SK-N-SH treated with all-trans-retinoic acid at 6 μM for 48 hours (cell line): ENCODE measurements around the gene ADAM22.

Experiments
- ATAC-seq: fragments of 200-7000 bp; cut with Tn5 transposase; 3 replicates; pipeline ENCODE4 v1.9.1; 2020; ENCODE audit warnings: mild to moderate bottlenecking, moderate library complexity
- ARNTL ChIP-seq: fragments of 450-650 bp; formaldehyde crosslinking; IDR thresholded peaks from 2 replicates; pipeline ENCODE4 v1.5.0; 2020; ENCODE audit warnings: low read depth, mild to moderate bottlenecking, moderate library complexity, borderline replicate concordance
- BACH2 ChIP-seq: fragments of 250-450 bp; sonication (Bioruptor Pico); IDR thresholded peaks from 2 replicates; pipeline ENCODE4 v1.9.0; 2021; ENCODE audit warnings: mild to moderate bottlenecking, borderline replicate concordance
- CSDC2 ChIP-seq: fragments of 250-450 bp; sonication (Bioruptor Pico); IDR thresholded peaks from 2 replicates; pipeline ENCODE4 v1.5.0; 2020; ENCODE audit warnings: mild to moderate bottlenecking, moderate library complexity
- GLIS3 ChIP-seq: fragments of 250-450 bp; sonication (Bioruptor Pico); IDR thresholded peaks from 2 replicates; pipeline ENCODE4 v1.5.0; 2020; ENCODE audit warnings: mild to moderate bottlenecking, moderate library complexity
- ISL1 ChIP-seq: fragments of 250-450 bp; sonication (Bioruptor Pico); IDR thresholded peaks from 2 replicates; pipeline ENCODE4 v2.1.2; 2022; ENCODE audit warnings: mild to moderate bottlenecking, moderate library complexity
- OSR1 ChIP-seq: fragments of 250-450 bp; sonication (Bioruptor Pico); IDR thresholded peaks from 2 replicates; pipeline ENCODE4 v1.8.0; 2022; ENCODE audit warnings: moderate library complexity, mild to moderate bottlenecking, inconsistent platforms
- PPARA ChIP-seq: fragments of 250-450 bp; sonication (Bioruptor Pico); IDR thresholded peaks from 2 replicates; pipeline ENCODE4 v1.5.0; 2020; ENCODE audit warnings: mild to moderate bottlenecking, borderline replicate concordance
- RARB ChIP-seq: fragments of 250-450 bp; sonication (Bioruptor Pico); IDR thresholded peaks from 2 replicates; pipeline ENCODE4 v1.8.0; 2021; ENCODE audit warnings: mild to moderate bottlenecking, moderate library complexity
- SNAI2 ChIP-seq: fragments of 250-450 bp; sonication (Bioruptor Pico); IDR thresholded peaks from 2 replicates; pipeline ENCODE4 v1.5.0; 2020; ENCODE audit warnings: mild to moderate bottlenecking, moderate library complexity
- ZC3H10 ChIP-seq: fragments of 250-450 bp; sonication (Bioruptor Pico); IDR thresholded peaks from 2 replicates; pipeline ENCODE4 v1.5.1; 2021; ENCODE audit warnings: mild to moderate bottlenecking, moderate library complexity
- ZFP3 ChIP-seq: fragments of 250-450 bp; sonication (Bioruptor Pico); IDR thresholded peaks from 2 replicates; pipeline ENCODE4 v1.5.0; 2020; ENCODE audit warnings: mild to moderate bottlenecking, moderate library complexity
- ZFP30 ChIP-seq: fragments of 450-650 bp; formaldehyde crosslinking; IDR thresholded peaks from 2 replicates; pipeline ENCODE4 v1.5.0; 2022; ENCODE audit warnings: mild to moderate bottlenecking, moderate library complexity
- ZNF565 ChIP-seq: fragments of 450-650 bp; formaldehyde crosslinking; conservative IDR thresholded peaks from 2 replicates; pipeline ENCODE4 v1.5.0; 2020; ENCODE audit warnings: low read depth, mild to moderate bottlenecking, moderate library complexity
- ZNF70 ChIP-seq: fragments of 450-650 bp; formaldehyde crosslinking; IDR thresholded peaks from 2 replicates; pipeline ENCODE4 v1.5.0; 2020; ENCODE audit warnings: mild to moderate bottlenecking, moderate library complexity
- ZNF8 ChIP-seq: fragments of 450-650 bp; formaldehyde crosslinking; IDR thresholded peaks from 2 replicates; pipeline ENCODE4 v1.5.0; 2020; ENCODE audit warnings: mild to moderate bottlenecking, moderate library complexity
- TF ChIP-seq, protein P1 (sequence below): fragments of 250-450 bp; sonication (Bioruptor Pico); IDR thresholded peaks from 2 replicates; pipeline ENCODE4 v1.5.1; 2020; ENCODE audit warnings: low read depth, mild to moderate bottlenecking, moderate library complexity
- TF ChIP-seq, protein P2 (sequence below): fragments of 250-450 bp; sonication (Bioruptor Pico); IDR thresholded peaks from 2 replicates; pipeline ENCODE4 v1.5.1; 2021; ENCODE audit warnings: mild to moderate bottlenecking, moderate library complexity
- TF ChIP-seq, protein P3 (sequence below): fragments of 250-450 bp; sonication (Bioruptor Pico); IDR thresholded peaks from 2 replicates; pipeline ENCODE4 v1.5.0; 2020; ENCODE audit warnings: mild to moderate bottlenecking, moderate library complexity
- TF ChIP-seq, protein P4 (sequence below): fragments of 250-450 bp; sonication (Bioruptor Pico); IDR thresholded peaks from 2 replicates; pipeline ENCODE4 v1.8.0; 2021; ENCODE audit warnings: low read depth, mild to moderate bottlenecking, moderate library complexity, borderline replicate concordance
- TF ChIP-seq, protein P5 (sequence below): fragments of 250-450 bp; sonication (Bioruptor Pico); IDR thresholded peaks from 2 replicates; pipeline ENCODE4 v1.8.0; 2020; ENCODE audit warnings: mild to moderate bottlenecking, moderate library complexity, borderline replicate concordance

Gene ADAM22

DNA sequence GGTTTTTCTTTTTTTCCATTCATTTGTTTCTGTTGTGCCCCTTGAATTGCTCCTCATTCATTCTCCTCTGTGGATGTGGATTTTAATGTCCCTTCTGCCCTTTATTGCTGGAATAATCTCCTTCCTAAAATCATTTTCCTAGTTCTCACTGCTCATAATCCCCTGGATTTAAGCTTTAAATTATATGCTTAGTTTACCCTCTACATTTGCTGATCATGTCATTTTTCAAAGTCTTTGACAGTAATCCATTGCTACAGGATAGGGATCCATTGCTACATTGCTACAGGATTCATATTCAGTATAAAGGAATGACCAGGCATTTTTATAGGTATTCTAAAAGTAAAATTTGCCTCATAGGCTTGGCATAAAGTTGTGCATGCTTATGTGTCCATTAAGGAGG is 14.3 kb downstream of the ADAM22 start:
- no peak for ATAC-seq
- no peak for TF ChIP-seq RARB (CRISPR knock-in tag)
- no peak for TF ChIP-seq CSDC2
- TF ChIP-seq ISL1, result no peak
- TF ChIP-seq ZC3H10 (CRISPR knock-in tag), result no peak
- TF ChIP-seq, protein P1, sequence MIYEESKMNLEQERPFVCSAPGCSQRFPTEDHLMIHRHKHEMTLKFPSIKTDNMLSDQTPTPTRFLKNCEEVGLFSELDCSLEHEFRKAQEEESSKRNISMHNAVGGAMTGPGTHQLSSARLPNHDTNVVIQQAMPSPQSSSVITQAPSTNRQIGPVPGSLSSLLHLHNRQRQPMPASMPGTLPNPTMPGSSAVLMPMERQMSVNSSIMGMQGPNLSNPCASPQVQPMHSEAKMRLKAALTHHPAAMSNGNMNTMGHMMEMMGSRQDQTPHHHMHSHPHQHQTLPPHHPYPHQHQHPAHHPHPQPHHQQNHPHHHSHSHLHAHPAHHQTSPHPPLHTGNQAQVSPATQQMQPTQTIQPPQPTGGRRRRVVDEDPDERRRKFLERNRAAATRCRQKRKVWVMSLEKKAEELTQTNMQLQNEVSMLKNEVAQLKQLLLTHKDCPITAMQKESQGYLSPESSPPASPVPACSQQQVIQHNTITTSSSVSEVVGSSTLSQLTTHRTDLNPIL (CRISPR knock-in tag), result no peak
- no peak for TF ChIP-seq SNAI2
- TF ChIP-seq, protein P2, sequence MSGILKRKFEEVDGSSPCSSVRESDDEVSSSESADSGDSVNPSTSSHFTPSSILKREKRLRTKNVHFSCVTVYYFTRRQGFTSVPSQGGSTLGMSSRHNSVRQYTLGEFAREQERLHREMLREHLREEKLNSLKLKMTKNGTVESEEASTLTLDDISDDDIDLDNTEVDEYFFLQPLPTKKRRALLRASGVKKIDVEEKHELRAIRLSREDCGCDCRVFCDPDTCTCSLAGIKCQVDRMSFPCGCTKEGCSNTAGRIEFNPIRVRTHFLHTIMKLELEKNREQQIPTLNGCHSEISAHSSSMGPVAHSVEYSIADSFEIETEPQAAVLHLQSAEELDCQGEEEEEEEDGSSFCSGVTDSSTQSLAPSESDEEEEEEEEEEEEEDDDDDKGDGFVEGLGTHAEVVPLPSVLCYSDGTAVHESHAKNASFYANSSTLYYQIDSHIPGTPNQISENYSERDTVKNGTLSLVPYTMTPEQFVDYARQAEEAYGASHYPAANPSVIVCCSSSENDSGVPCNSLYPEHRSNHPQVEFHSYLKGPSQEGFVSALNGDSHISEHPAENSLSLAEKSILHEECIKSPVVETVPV (CRISPR knock-in tag), result no peak
- TF ChIP-seq ZFP30 (CRISPR knock-in tag), result no peak
- TF ChIP-seq, all 23 proteins: peak for 0

DNA sequence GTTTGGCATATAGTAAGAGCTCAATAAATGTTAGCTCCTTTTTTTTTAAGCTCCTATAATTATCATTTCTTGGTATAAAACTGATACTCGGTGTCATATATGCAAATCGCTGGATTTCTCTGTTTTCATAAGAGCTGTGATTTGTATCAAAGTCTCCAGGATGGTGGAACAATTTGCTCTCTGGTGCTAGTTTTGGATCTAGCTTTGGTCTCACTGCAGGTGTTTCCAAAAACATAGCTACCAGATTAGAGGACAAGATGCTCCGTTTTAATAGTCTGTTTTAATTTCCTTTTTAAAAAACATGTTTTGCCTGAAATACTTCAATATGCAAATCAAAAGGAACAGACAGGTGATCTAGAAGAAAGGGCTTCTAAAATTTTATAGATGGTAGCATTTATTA is 25.3 kb downstream of the ADAM22 start:
- no peak for ATAC-seq
- no peak for TF ChIP-seq SNAI2
- TF ChIP-seq, protein P2 (CRISPR knock-in tag), result no peak
- no peak for TF ChIP-seq OSR1 (CRISPR knock-in tag)
- no peak for TF ChIP-seq BACH2 (CRISPR knock-in tag)
- TF ChIP-seq ARNTL (CRISPR knock-in tag), result no peak
- no peak for TF ChIP-seq ZNF8 (CRISPR knock-in tag)
- TF ChIP-seq GLIS3 (CRISPR knock-in tag), result no peak
- no peak for TF ChIP-seq ZC3H10 (CRISPR knock-in tag)
- TF ChIP-seq CSDC2, result no peak
- no peak for TF ChIP-seq ZFP3
- no peak for TF ChIP-seq ZNF565 (CRISPR knock-in tag)
- TF ChIP-seq ZNF70, result no peak
- TF ChIP-seq, protein P1 (CRISPR knock-in tag), result no peak
- no peak for TF ChIP-seq PPARA
- TF ChIP-seq, protein P3, sequence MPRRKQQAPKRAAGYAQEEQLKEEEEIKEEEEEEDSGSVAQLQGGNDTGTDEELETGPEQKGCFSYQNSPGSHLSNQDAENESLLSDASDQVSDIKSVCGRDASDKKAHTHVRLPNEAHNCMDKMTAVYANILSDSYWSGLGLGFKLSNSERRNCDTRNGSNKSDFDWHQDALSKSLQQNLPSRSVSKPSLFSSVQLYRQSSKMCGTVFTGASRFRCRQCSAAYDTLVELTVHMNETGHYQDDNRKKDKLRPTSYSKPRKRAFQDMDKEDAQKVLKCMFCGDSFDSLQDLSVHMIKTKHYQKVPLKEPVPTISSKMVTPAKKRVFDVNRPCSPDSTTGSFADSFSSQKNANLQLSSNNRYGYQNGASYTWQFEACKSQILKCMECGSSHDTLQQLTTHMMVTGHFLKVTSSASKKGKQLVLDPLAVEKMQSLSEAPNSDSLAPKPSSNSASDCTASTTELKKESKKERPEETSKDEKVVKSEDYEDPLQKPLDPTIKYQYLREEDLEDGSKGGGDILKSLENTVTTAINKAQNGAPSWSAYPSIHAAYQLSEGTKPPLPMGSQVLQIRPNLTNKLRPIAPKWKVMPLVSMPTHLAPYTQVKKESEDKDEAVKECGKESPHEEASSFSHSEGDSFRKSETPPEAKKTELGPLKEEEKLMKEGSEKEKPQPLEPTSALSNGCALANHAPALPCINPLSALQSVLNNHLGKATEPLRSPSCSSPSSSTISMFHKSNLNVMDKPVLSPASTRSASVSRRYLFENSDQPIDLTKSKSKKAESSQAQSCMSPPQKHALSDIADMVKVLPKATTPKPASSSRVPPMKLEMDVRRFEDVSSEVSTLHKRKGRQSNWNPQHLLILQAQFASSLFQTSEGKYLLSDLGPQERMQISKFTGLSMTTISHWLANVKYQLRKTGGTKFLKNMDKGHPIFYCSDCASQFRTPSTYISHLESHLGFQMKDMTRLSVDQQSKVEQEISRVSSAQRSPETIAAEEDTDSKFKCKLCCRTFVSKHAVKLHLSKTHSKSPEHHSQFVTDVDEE (CRISPR knock-in tag), result no peak
- TF ChIP-seq RARB (CRISPR knock-in tag), result no peak
- TF ChIP-seq, protein P4, sequence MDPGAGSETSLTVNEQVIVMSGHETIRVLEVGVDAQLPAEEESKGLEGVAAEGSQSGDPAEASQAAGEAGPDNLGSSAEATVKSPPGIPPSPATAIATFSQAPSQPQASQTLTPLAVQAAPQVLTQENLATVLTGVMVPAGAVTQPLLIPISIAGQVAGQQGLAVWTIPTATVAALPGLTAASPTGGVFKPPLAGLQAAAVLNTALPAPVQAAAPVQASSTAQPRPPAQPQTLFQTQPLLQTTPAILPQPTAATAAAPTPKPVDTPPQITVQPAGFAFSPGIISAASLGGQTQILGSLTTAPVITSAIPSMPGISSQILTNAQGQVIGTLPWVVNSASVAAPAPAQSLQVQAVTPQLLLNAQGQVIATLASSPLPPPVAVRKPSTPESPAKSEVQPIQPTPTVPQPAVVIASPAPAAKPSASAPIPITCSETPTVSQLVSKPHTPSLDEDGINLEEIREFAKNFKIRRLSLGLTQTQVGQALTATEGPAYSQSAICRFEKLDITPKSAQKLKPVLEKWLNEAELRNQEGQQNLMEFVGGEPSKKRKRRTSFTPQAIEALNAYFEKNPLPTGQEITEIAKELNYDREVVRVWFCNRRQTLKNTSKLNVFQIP (CRISPR knock-in tag), result no peak
- TF ChIP-seq ISL1, result no peak
- TF ChIP-seq, protein P5, sequence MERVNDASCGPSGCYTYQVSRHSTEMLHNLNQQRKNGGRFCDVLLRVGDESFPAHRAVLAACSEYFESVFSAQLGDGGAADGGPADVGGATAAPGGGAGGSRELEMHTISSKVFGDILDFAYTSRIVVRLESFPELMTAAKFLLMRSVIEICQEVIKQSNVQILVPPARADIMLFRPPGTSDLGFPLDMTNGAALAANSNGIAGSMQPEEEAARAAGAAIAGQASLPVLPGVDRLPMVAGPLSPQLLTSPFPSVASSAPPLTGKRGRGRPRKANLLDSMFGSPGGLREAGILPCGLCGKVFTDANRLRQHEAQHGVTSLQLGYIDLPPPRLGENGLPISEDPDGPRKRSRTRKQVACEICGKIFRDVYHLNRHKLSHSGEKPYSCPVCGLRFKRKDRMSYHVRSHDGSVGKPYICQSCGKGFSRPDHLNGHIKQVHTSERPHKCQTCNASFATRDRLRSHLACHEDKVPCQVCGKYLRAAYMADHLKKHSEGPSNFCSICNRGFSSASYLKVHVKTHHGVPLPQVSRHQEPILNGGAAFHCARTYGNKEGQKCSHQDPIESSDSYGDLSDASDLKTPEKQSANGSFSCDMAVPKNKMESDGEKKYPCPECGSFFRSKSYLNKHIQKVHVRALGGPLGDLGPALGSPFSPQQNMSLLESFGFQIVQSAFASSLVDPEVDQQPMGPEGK (CRISPR knock-in tag), result no peak
